Transverse colon (tissue), 4 donors: ENCODE results near the gene PICK1.

Source experiments
- CTCF ChIP-seq, 5 experiments: fragments of 200-600 bp in 3 of 5; fragments of 450-650 bp in 2 of 5; sonication (generic) in 3 of 5; IDR thresholded peaks; 1 replicate in 2 of 5; 2 replicates in 3 of 5; pipeline ENCODE4 v1.5.1; 2016 to 2017; ENCODE audit warnings: antibody characterized with exemption in 5 of 5, inconsistent platforms in 3 of 5, mild to moderate bottlenecking in 2 of 5, moderate library complexity in 1 of 5
- EP300 ChIP-seq: sonication (generic); formaldehyde crosslinking; IDR thresholded peaks from one replicate; pipeline ENCODE4 v1.6.1; 2017; ENCODE audit warnings: antibody characterized with exemption, low read depth
- POLR2A ChIP-seq: fragments of 450-650 bp; IDR thresholded peaks from one replicate; pipeline ENCODE4 v1.6.1; 2016; ENCODE audit warnings: antibody characterized with exemption, mild to moderate bottlenecking, moderate library complexity
- POLR2AphosphoS5 ChIP-seq, 3 donors: sonication (generic); formaldehyde crosslinking; IDR thresholded peaks; one replicate each; pipeline ENCODE4 v1.6.1; 2016; ENCODE audit warnings: antibody characterized with exemption in 3 of 3

- peak in 1 of 5 experiments; percentile 8 for TF ChIP-seq CTCF (IDR thresholded peaks at IDR 0.05)
- no peak for TF ChIP-seq EP300
- TF ChIP-seq POLR2A, result no peak
- TF ChIP-seq POLR2AphosphoS5 (IDR thresholded peaks at IDR 0.05), result no peak
Observed at GRCh38 chr22:38074181-38075104, 17.2 kb downstream of the PICK1 start.
